GM23248 (cell line): ENCODE measurements around the gene TIGD3. TPM values are rescaled to one million over a fixed set of nuclear protein-coding genes. Genes with fewer than 3 reads are reported as not detected.
A peak's percentile ranks its signal among the peaks of the same experiment; 100 is the strongest.

Experiments
- DNase-seq: peaks from one replicate; pipeline ENCODE4 v3.0.0-alpha.2; 2015
- H2AFZ ChIP-seq: fragments of 200-600 bp; sonication (generic); 2 replicates; pipeline ENCODE4 v1.6.1; 2016; ENCODE audit warnings: antibody characterized with exemption
- H3F3A ChIP-seq: fragments of 200-600 bp; sonication (generic); 2 replicates; pipeline ENCODE4 v1.6.1; 2016; ENCODE audit warnings: mild to moderate bottlenecking, antibody characterized with exemption, mixed run types; ENCODE audit not compliant: insufficient read depth
- H3K27ac ChIP-seq: fragments of 200-600 bp; sonication (generic); 2 replicates; pipeline ENCODE4 v1.5.1; 2016; ENCODE audit warnings: mild to moderate bottlenecking
- H3K27me3 ChIP-seq: fragments of 200-600 bp; sonication (generic); replicated peaks from 2 replicates; pipeline ENCODE4 v1.6.1; 2016; ENCODE audit warnings: mild to moderate bottlenecking; ENCODE audit not compliant: insufficient read depth
- H3K36me3 ChIP-seq: fragments of 200-600 bp; sonication (generic); 2 replicates; pipeline ENCODE4 v1.6.1; 2016; ENCODE audit warnings: low read depth, mild to moderate bottlenecking
- H3K4me1 ChIP-seq: fragments of 200-600 bp; sonication (generic); 2 replicates; pipeline ENCODE4 v1.6.1; 2016; ENCODE audit warnings: mild to moderate bottlenecking; ENCODE audit not compliant: insufficient read depth
- H3K4me2 ChIP-seq: fragments of 200-600 bp; sonication (generic); one replicate; pipeline ENCODE4 v1.6.1; 2016; ENCODE audit warnings: mild to moderate bottlenecking; ENCODE audit not compliant: unreplicated experiment
- H3K4me3 ChIP-seq: fragments of 200-600 bp; sonication (generic); 2 replicates; pipeline ENCODE4 v1.5.1; 2016; ENCODE audit warnings: mild to moderate bottlenecking
- H3K79me2 ChIP-seq: fragments of 200-600 bp; sonication (generic); 2 replicates; pipeline ENCODE4 v1.6.1; 2016; ENCODE audit warnings: mild to moderate bottlenecking; ENCODE audit not compliant: insufficient read depth
- H3K9ac ChIP-seq: fragments of 200-600 bp; sonication (generic); 2 replicates; pipeline ENCODE4 v1.6.1; 2016; ENCODE audit warnings: mild to moderate bottlenecking
- H3K9me2 ChIP-seq: fragments of 200-600 bp; sonication (generic); 2 replicates; pipeline ENCODE4 v1.6.1; 2016; ENCODE audit warnings: mixed run types, mild to moderate bottlenecking, moderate library complexity; ENCODE audit not compliant: insufficient read depth
- H3K9me3 ChIP-seq: fragments of 200-600 bp; sonication (generic); one replicate; pipeline ENCODE4 v1.6.1; 2017; ENCODE audit warnings: low read depth
- H4K20me1 ChIP-seq: fragments of 200-600 bp; sonication (generic); 2 replicates; pipeline ENCODE4 v1.6.0; 2016; ENCODE audit not compliant: insufficient read depth
- EZH2 ChIP-seq: fragments of 200-600 bp; sonication (generic); IDR thresholded peaks from 2 replicates; pipeline ENCODE4 v1.6.1; 2018; ENCODE audit warnings: antibody characterized with exemption, mild to moderate bottlenecking; ENCODE audit not compliant: insufficient read depth, poor library complexity, severe bottlenecking
- EZH2phosphoT487 ChIP-seq: fragments of 200-600 bp; sonication (generic); IDR thresholded peaks from 2 replicates; pipeline ENCODE4 v1.6.1; 2018; ENCODE audit warnings: antibody characterized with exemption, moderate library complexity, mild to moderate bottlenecking, low read depth; ENCODE audit not compliant: insufficient read depth
- WGBS, 2 experiments: methylation state at CpG; one replicate each; pipeline ENCODE4 v1.1.6; 2015 to 2017; ENCODE audit warnings: low lambda C conversion rate in 2 of 2, low coverage in 1 of 2; ENCODE audit errors: missing lambda C conversion rate in 2 of 2; 5-methylcytosine and 5-hydroxymethylcytosine counted together
- in situ Hi-C: fragments of 300-500 bp; cut with MboI; formaldehyde crosslinking; loops from 2 replicates; pipeline ENCODE4 v1.15.0; 2020
- polyA plus RNA-seq: library from polyadenylated mRNA; unstranded; fragments of >200 nt; fragmentation: Nextera tagmentation; extraction: Ambion mirVana; gene quantifications from 2 replicates; pipeline ENCODE4 v1.2.1, GENCODE V29; 2016
- total RNA-seq: library from RNA; depleted of rRNA; stranded (reverse); fragments of >200 nt; shearing (Covaris generic); gene quantifications from 2 replicates; pipeline ENCODE4 v1.2.3, GENCODE V29; 2014

The TIGD3 gene
- total and polyA plus RNA-seq, 2 experiments from 2014 or later = not detected

GRCh38 chr11:65383778-65384177, 29.2 kb downstream of the TIGD3 start:
- Histone ChIP-seq H2AFZ (no peak overlapping the region), H3K27me3 (no peaks in the 10 kb centered on the region), H3K27ac (peak overlapping the region; percentile 99), H3K9ac (peak overlapping the region; percentile 94; the same call in 1 of the 2 replicates), H3K9me3 (no peaks in the 10 kb centered on the region), H3K79me2 (peaks cover 49% of the 10 kb centered on the region), H3K4me1 (peaks cover 46% of the 10 kb centered on the region), H3K4me2 (no peak overlapping the region), H3K4me3 (no peak overlapping the region), H3K36me3 (no peaks in the 10 kb centered on the region), H3K9me2 (no peaks in the 10 kb centered on the region), H3F3A (peaks cover 28% of the 10 kb centered on the region), H4K20me1 (no peaks in the 10 kb centered on the region)
- TF ChIP-seq EZH2 = no peak
- TF ChIP-seq EZH2phosphoT487 = no peak
- 80 to 85% methylated on average over 6 of the region's 6 CpGs for WGBS, 2 experiments
- in situ Hi-C loops = no loop called here
- DNase-seq = peak; percentile 21

- H3K9me2 ChIP-seq = no peaks in the 10 kb centered on the region
- H2AFZ ChIP-seq = no peak overlapping the region
- H3K9ac ChIP-seq = peak overlapping the region; percentile 46
- WGBS, 2 experiments = 71 to 73% methylated on average over 8 of the region's 8 CpGs
- no peaks in the 10 kb centered on the region for H3K9me3 ChIP-seq
- in situ Hi-C loops = no loop called here
- peaks cover 28% of the 10 kb centered on the region for H3F3A ChIP-seq
- H3K4me3 ChIP-seq = no peak overlapping the region
- no peak for TF ChIP-seq EZH2
- H3K27me3 ChIP-seq = no peaks in the 10 kb centered on the region
- DNase-seq = peak; percentile 57
- no peaks in the 10 kb centered on the region for H4K20me1 ChIP-seq
- peak overlapping the region; percentile 99 for H3K27ac ChIP-seq
- H3K4me2 ChIP-seq = no peak overlapping the region
- peaks cover 55% of the 10 kb centered on the region for H3K79me2 ChIP-seq
- H3K4me1 ChIP-seq = peaks cover 52% of the 10 kb centered on the region
- no peaks in the 10 kb centered on the region for H3K36me3 ChIP-seq
Measured at GRCh38 chr11:65384301-65384889, 29.8 kb downstream of the TIGD3 start.

GRCh38 chr11:65386307-65387140, 32.0 kb downstream of the TIGD3 start, which contains the start of gene FRMD8:
Gene FRMD8, plus strand, starts transcription at chr11:65386637. Its CDS starts 400 bp downstream, at chr11:65387037.
- peaks cover 67% of the 10 kb centered on the region for H3K79me2 ChIP-seq
- peak within 1 kb of the TSS; percentile 98 for H3K4me2 ChIP-seq
- peaks cover 69% of the 10 kb centered on the region for H3K4me1 ChIP-seq

GRCh38 chr11:65388731-65389130, 34.2 kb downstream of the TIGD3 start:
- peaks cover 89% of the 10 kb centered on the region for H3K79me2 ChIP-seq
- no peaks in the 10 kb centered on the region for H3K9me2 ChIP-seq
- peaks cover 17% of the 10 kb centered on the region for H3F3A ChIP-seq
- peak overlapping the region; percentile 92 for H3K9ac ChIP-seq
- H3K27ac ChIP-seq = peak overlapping the region; percentile 99
- TF ChIP-seq EZH2phosphoT487 (no peak), EZH2 (no peak)
- H2AFZ ChIP-seq = no peak overlapping the region
- 90 to 94% methylated on average over 4 of the region's 4 CpGs for WGBS, 2 experiments
- DNase-seq = peak; percentile 43
- in situ Hi-C loops = no loop called here
- peak overlapping the region; percentile 98 for H3K4me2 ChIP-seq
- H3K27me3 ChIP-seq = no peaks in the 10 kb centered on the region
- peak overlapping the region; percentile 94 for H3K4me3 ChIP-seq
- no peaks in the 10 kb centered on the region for H4K20me1 ChIP-seq
- no peaks in the 10 kb centered on the region for H3K9me3 ChIP-seq
- H3K36me3 ChIP-seq = peaks cover 4% of the 10 kb centered on the region; the same call in 1 of the 2 replicates
- peaks cover 56% of the 10 kb centered on the region for H3K4me1 ChIP-seq

More at GRCh38 chr11:65386307-65387140, 32.0 kb downstream of the TIGD3 start, which contains the start of gene FRMD8:
- DNase-seq = peak; percentile 95
- TF ChIP-seq EZH2 (no peak), EZH2phosphoT487 (no peak)
- H3K4me3 ChIP-seq = peak within 1 kb of the TSS; percentile 94
- in situ Hi-C loops = no loop called here
- no peaks in the 10 kb centered on the region for H4K20me1 ChIP-seq
- H3K9me2 ChIP-seq = no peaks in the 10 kb centered on the region
- peaks cover 28% of the 10 kb centered on the region for H3F3A ChIP-seq
- WGBS, 2 experiments = 1% methylated on average over 54 to 70 of the region's 76 CpGs
- H2AFZ ChIP-seq = peak within 1 kb of the TSS; percentile 71
- H3K9ac ChIP-seq = peak within 1 kb of the TSS; percentile 92
- H3K27ac ChIP-seq = peak within 1 kb of the TSS; percentile 99
- no peaks in the 10 kb centered on the region for H3K9me3 ChIP-seq
- peaks cover under 1% of the 10 kb centered on the region; the same call in 1 of the 2 replicates for H3K36me3 ChIP-seq
- H3K27me3 ChIP-seq = no peaks in the 10 kb centered on the region
